ENCODE measurements around the gene TRIM56. TPM values are rescaled to one million over a fixed set of nuclear protein-coding genes. Genes with fewer than 3 reads are reported as not detected.

Gene TRIM56
- total and polyA plus RNA-seq, 2 of the 13 experiments (the other 11 are each of a cell fraction or from before 2014, with no cell fraction given) = 3.2 to 7.1 TPM

GRCh38 chr7:101085162-101085964 lies at the start of gene TRIM56 (continued):
- TF ChIP-seq SMAD1 (CRISPR knock-in tag; IDR thresholded peaks at IDR 0.05; ENCODE audit: borderline replicate concordance, low read depth) (no peak), ATAD3A (CRISPR knock-in tag; IDR thresholded peaks at IDR 0.05) (no peak), HOXA9 (CRISPR knock-in tag; IDR thresholded peaks at IDR 0.05; ENCODE audit: borderline replicate concordance) (no peak), CSRNP1 (CRISPR knock-in tag; IDR thresholded peaks at IDR 0.05) (no peak), MTF2 (CRISPR knock-in tag; IDR thresholded peaks at IDR 0.05; ENCODE audit: borderline replicate concordance) (no peak), MXD4 (CRISPR knock-in tag; IDR thresholded peaks at IDR 0.05) (no peak), ZSCAN5A (CRISPR knock-in tag; IDR thresholded peaks at IDR 0.05; ENCODE audit: borderline replicate concordance) (no peak), ZNF432 (CRISPR knock-in tag; IDR thresholded peaks at IDR 0.05; ENCODE audit: borderline replicate concordance) (no peak), ZNF784 (CRISPR knock-in tag; IDR thresholded peaks at IDR 0.05; ENCODE audit: borderline replicate concordance) (no peak), ZNF75D (CRISPR knock-in tag; IDR thresholded peaks at IDR 0.05; ENCODE audit: borderline replicate concordance) (no peak), ZNF891 (CRISPR knock-in tag; IDR thresholded peaks at IDR 0.05) (peak; percentile 35; the same call in 1 of the 2 replicates), HNF1A (IDR thresholded peaks at IDR 0.05; ENCODE audit: low read depth) (no peak), HNF1A (CRISPR knock-in tag; IDR thresholded peaks at IDR 0.05; ENCODE audit: borderline replicate concordance) (no peak), CHD2 (IDR thresholded peaks at IDR 0.05; ENCODE audit: low read depth, low read length) (no peak), SMAD9 (CRISPR knock-in tag; IDR thresholded peaks at IDR 0.05) (no peak), KLF9 (CRISPR knock-in tag; IDR thresholded peaks at IDR 0.05; ENCODE audit: low read depth) (no peak), ZNF713 (CRISPR knock-in tag; IDR thresholded peaks at IDR 0.05) (no peak), NFIC (IDR thresholded peaks at IDR 0.05; ENCODE audit: low read length) (no peak), AHR (CRISPR knock-in tag; IDR thresholded peaks at IDR 0.05) (0 out of 2 replicates have a peak, but pooled peaks have one; percentile 10)
